ENCODE results near the gene ITPRID2.

Gene ITPRID2

DNA sequence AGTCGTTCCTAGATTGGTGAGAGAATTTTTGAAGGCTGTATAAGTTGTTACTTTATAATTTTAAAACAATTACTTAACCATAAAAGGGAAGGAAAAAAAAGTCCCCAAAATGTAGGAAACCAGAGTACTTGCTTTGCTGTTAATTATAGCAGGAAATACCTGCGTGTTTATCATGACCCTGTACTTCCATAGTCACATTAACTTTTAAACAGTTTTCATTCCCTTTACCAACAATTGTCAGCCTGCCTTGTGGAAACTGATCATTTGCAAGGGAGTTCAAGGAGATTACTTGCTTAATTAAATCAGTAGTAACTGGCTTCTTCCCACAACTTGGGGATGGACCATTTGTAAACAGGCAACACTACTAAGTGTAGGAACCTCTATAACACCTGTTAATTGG, 6.4 kb upstream of the ITPRID2 start:
- Histone ChIP-seq H3K9ac (ENCODE audit: low read length) (no peak overlapping the region), H3K79me2 (ENCODE audit: insufficient read depth, low read length) (no peaks in the 10 kb centered on the region), H2AFZ (ENCODE audit: low read depth, low read length, severe bottlenecking) (no peak overlapping the region), H3K27ac (ENCODE audit: low read depth, low read length) (no peak overlapping the region), H4K20me1 (ENCODE audit: low read depth, low read length) (no peaks in the 10 kb centered on the region), H3K4me3 (ENCODE audit: insufficient read depth, low read length, poor library complexity, severe bottlenecking) (no peak overlapping the region), H3F3A (ENCODE audit: insufficient read depth) (no peaks in the 10 kb centered on the region), H3K27me3 (ENCODE audit: low read length) (no peaks in the 10 kb centered on the region), H3K9me3 (ENCODE audit: insufficient read depth, low read length) (no peaks in the 10 kb centered on the region), H3K4me2 (ENCODE audit: low read depth, low read length, poor library complexity, severe bottlenecking) (no peak overlapping the region), H3K36me3 (ENCODE audit: low read length) (no peaks in the 10 kb centered on the region), H3K9me2 (replicated peaks; ENCODE audit: insufficient read depth, low read length) (no peaks in the 10 kb centered on the region)
- TF ChIP-seq, protein P1, sequence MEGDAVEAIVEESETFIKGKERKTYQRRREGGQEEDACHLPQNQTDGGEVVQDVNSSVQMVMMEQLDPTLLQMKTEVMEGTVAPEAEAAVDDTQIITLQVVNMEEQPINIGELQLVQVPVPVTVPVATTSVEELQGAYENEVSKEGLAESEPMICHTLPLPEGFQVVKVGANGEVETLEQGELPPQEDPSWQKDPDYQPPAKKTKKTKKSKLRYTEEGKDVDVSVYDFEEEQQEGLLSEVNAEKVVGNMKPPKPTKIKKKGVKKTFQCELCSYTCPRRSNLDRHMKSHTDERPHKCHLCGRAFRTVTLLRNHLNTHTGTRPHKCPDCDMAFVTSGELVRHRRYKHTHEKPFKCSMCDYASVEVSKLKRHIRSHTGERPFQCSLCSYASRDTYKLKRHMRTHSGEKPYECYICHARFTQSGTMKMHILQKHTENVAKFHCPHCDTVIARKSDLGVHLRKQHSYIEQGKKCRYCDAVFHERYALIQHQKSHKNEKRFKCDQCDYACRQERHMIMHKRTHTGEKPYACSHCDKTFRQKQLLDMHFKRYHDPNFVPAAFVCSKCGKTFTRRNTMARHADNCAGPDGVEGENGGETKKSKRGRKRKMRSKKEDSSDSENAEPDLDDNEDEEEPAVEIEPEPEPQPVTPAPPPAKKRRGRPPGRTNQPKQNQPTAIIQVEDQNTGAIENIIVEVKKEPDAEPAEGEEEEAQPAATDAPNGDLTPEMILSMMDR (IDR thresholded peaks at IDR 0.05; ENCODE audit: insufficient read depth, low read length, poor library complexity, severe bottlenecking) = no peak
- no peak for TF ChIP-seq EZH2phosphoT487 (conservative IDR thresholded peaks at IDR 0.05; ENCODE audit: low read length)

DNA sequence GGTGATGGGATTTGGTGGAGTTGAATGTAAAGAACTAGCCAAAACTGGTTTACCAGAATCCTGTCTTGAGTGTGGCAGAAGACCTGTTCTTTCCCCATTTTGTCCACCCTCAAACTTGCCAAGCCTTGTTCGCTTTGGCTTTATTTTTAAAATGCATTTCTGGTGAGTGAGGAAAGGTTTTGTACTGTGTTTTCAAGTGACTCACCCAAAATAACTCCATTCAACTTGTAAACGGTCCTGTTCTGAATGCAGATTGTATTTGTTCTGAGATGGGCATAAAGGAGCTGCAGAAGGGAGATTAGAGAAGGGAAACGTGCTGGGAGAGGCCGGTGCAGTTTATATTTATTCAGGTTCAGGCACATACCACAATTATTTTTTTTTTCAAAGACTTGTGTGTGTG, 5.3 kb upstream of the ITPRID2 start:
- Histone ChIP-seq H3K9ac (ENCODE audit: low read length) (no peak overlapping the region), H3K36me3 (ENCODE audit: low read length) (no peaks in the 10 kb centered on the region), H3K27ac (ENCODE audit: low read depth, low read length) (no peak overlapping the region), H3K79me2 (ENCODE audit: insufficient read depth, low read length) (no peaks in the 10 kb centered on the region), H3K4me2 (ENCODE audit: low read depth, low read length, poor library complexity, severe bottlenecking) (no peak overlapping the region), H3K4me3 (ENCODE audit: insufficient read depth, low read length, poor library complexity, severe bottlenecking) (no peak overlapping the region), H3K9me2 (replicated peaks; ENCODE audit: insufficient read depth, low read length) (no peaks in the 10 kb centered on the region), H3K27me3 (ENCODE audit: low read length) (no peaks in the 10 kb centered on the region), H4K20me1 (ENCODE audit: low read depth, low read length) (no peaks in the 10 kb centered on the region), H3K9me3 (ENCODE audit: insufficient read depth, low read length) (no peaks in the 10 kb centered on the region), H3F3A (ENCODE audit: insufficient read depth) (0 out of 2 replicates have a peak, but pooled peaks cover 5% of the 10 kb centered on the region), H2AFZ (ENCODE audit: low read depth, low read length, severe bottlenecking) (no peak overlapping the region)
- no peak for TF ChIP-seq EZH2phosphoT487 (conservative IDR thresholded peaks at IDR 0.05; ENCODE audit: low read length)
- TF ChIP-seq, protein P1 (IDR thresholded peaks at IDR 0.05; ENCODE audit: insufficient read depth, low read length, poor library complexity, severe bottlenecking) = no peak

DNA sequence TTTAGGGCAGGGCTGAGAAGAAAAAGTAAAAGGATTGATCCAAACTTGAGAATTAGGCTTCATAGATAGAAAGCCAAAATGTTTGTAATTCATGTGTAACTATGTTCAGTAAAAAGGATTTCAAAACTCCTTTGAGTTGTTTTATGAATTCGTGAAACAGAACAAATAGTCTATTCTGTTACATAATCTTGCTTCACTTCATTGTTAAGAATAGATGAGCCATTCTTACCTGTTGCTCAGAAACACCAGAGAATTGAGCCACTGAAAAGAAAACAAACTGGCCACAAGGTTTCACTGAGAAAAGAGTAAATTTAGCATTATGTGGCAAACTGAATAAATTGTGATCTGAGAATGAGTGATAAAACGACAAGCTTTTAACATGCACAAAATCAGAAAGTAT, 4.5 kb upstream of the ITPRID2 start:
- Histone ChIP-seq H3K27me3 (ENCODE audit: low read length) (no peaks in the 10 kb centered on the region), H3K4me2 (ENCODE audit: low read depth, low read length, poor library complexity, severe bottlenecking) (no peak overlapping the region), H3K4me3 (ENCODE audit: insufficient read depth, low read length, poor library complexity, severe bottlenecking) (no peak overlapping the region), H3K79me2 (ENCODE audit: insufficient read depth, low read length) (no peaks in the 10 kb centered on the region; the same call in 1 of the 2 replicates), H3F3A (ENCODE audit: insufficient read depth) (0 out of 2 replicates have a peak, but pooled peaks cover 5% of the 10 kb centered on the region), H3K9me3 (ENCODE audit: insufficient read depth, low read length) (no peaks in the 10 kb centered on the region), H3K9me2 (replicated peaks; ENCODE audit: insufficient read depth, low read length) (no peaks in the 10 kb centered on the region), H4K20me1 (ENCODE audit: low read depth, low read length) (no peaks in the 10 kb centered on the region), H3K36me3 (ENCODE audit: low read length) (no peaks in the 10 kb centered on the region), H2AFZ (ENCODE audit: low read depth, low read length, severe bottlenecking) (no peak overlapping the region), H3K27ac (ENCODE audit: low read depth, low read length) (no peak overlapping the region), H3K9ac (ENCODE audit: low read length) (no peak overlapping the region)
- TF ChIP-seq, protein P1 (IDR thresholded peaks at IDR 0.05; ENCODE audit: insufficient read depth, low read length, poor library complexity, severe bottlenecking) = no peak
- no peak for TF ChIP-seq EZH2phosphoT487 (conservative IDR thresholded peaks at IDR 0.05; ENCODE audit: low read length)

All from SU-DHL-6 (cell line).